Activated CD4-positive, CD25-positive, alpha-beta regulatory T cell treated with anti-CD3 and anti-CD28 coated beads, Interleukin-2, amount 50 U/mL, for 16 hours (primary cell): ENCODE measurements around the gene PFKFB2.
"Not testable (repeated sequence)": the region's sequence is repeated elsewhere in the genome, so short reads cannot be mapped to it uniquely, and the experiment has no call there.

Source experiments
- DNase-seq: peaks from one replicate; pipeline ENCODE4 v3.0.0-alpha.2; 2020; ENCODE audit warnings: low read depth, low spot score

The PFKFB2 gene

GRCh38 chr1:207039380-207040180 lies 13.5 kb upstream of the PFKFB2 start:
- no peak for DNase-seq

- DNase-seq: no peak
Observed at GRCh38 chr1:207040181-207040533, 12.9 kb upstream of the PFKFB2 start.

GRCh38 chr1:207041397-207041796 lies 11.7 kb upstream of the PFKFB2 start:
- not testable (repeated sequence) for DNase-seq

GRCh38 chr1:207045453-207045852 lies 7.6 kb upstream of the PFKFB2 start:
- DNase-seq: no peak

GRCh38 chr1:207047505-207047904 lies 5.6 kb upstream of the PFKFB2 start:
- DNase-seq: no peak

GRCh38 chr1:207048041-207048440 lies 5.0 kb upstream of the PFKFB2 start:
- no peak for DNase-seq

- no peak for DNase-seq
Observed at GRCh38 chr1:207049054-207049453, 4.0 kb upstream of the PFKFB2 start.

GRCh38 chr1:207049514-207049913 lies 3.6 kb upstream of the PFKFB2 start:
- DNase-seq: no peak

- DNase-seq: peak; percentile 21
Observed at GRCh38 chr1:207049974-207050391, 3.1 kb upstream of the PFKFB2 start.

GRCh38 chr1:207050480-207051190 lies 2.4 kb upstream of the PFKFB2 start:
- DNase-seq: peak; percentile 74

GRCh38 chr1:207051191-207051943 lies 1.7 kb upstream of the PFKFB2 start, which contains the start of gene YOD1:
TSS of gene YOD1 (minus strand) at chr1:207051208. CDS start at chr1:207051030, 178 bp downstream.
- no peak for DNase-seq

GRCh38 chr1:207054491-207054890 lies 1.4 kb downstream of the PFKFB2 start:
- DNase-seq: no peak

- DNase-seq: no peak
Observed at GRCh38 chr1:207055386-207056001, 2.4 kb downstream of the PFKFB2 start.

- no peak for DNase-seq
Observed at GRCh38 chr1:207056673-207057072, 3.6 kb downstream of the PFKFB2 start.

- DNase-seq: no peak
Observed at GRCh38 chr1:207058252-207058651, 5.2 kb downstream of the PFKFB2 start.

GRCh38 chr1:207058878-207059867 lies 6.1 kb downstream of the PFKFB2 start:
- DNase-seq: no peak

GRCh38 chr1:207059881-207060280 lies 6.8 kb downstream of the PFKFB2 start:
- DNase-seq: no peak

GRCh38 chr1:207060596-207060995 lies 7.5 kb downstream of the PFKFB2 start:
- DNase-seq: no peak

GRCh38 chr1:207062058-207062457 lies 9.0 kb downstream of the PFKFB2 start:
- no peak for DNase-seq

GRCh38 chr1:207063014-207063413 lies 9.9 kb downstream of the PFKFB2 start:
- DNase-seq: no peak

- DNase-seq: no peak
Observed at GRCh38 chr1:207064561-207064960, 11.5 kb downstream of the PFKFB2 start.
